Lower leg skin (tissue), 3 donors: Measurements from ENCODE around the gene SEC61A2.

ENCODE experiments used
- CTCF ChIP-seq, 3 donors: fragments of 450-650 bp; IDR thresholded peaks; one replicate each; pipeline ENCODE4 v1.5.1; 2016; ENCODE audit warnings: antibody characterized with exemption in 3 of 3, mild to moderate bottlenecking in 3 of 3, moderate library complexity in 2 of 3
- POLR2A ChIP-seq, 2 donors: fragments of 450-650 bp; IDR thresholded peaks; one replicate each; pipeline ENCODE4 v1.6.1; 2016 to 2017; ENCODE audit warnings: antibody characterized with exemption in 2 of 2, mild to moderate bottlenecking in 1 of 2, moderate library complexity in 1 of 2

DNA sequence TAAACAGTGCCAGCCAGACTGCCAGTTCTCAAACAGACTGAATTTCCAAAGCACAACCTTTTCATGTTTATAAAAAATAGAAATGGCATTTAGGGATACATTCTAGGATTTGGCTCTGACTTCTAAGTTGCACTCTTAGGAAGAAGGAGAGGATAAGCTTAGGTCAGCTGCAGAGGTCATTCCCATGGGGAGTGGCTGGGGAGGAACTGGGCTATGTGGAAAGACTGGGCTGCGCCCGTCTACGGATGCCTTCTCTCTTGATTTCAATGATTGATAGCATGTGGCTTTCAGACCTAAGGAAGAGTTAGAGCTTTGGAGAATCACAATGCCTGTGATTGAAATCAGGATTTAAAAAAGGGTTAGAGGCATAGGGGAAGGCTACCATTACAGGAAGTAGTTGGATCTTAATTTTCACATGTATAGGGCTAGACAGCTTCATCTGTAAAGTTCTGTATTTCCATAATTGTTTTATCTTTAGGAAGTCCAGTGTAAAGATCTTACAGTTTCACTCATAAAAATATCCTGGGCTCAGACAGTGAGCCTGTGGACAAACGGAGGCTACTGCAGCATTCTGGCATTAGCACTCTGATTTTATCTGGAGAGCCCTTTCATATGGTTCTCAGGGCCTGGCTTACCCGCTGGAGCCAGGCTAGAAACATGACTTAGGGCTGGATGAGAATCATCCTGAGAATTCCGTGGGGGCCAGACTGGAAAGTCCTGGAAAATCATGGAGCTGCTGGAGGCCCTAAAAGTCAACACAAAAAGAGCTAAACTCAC lies 36.7 kb downstream of the SEC61A2 start:
- TF ChIP-seq CTCF (IDR thresholded peaks at IDR 0.05): no peak
- TF ChIP-seq POLR2A (IDR thresholded peaks at IDR 0.05): no peak
